EH (cell line): ENCODE data around the gene SFRP4.

ENCODE experiments used
- DNase-seq: peaks from one replicate; pipeline ENCODE4 v3.0.0-alpha.2; 2015; ENCODE audit warnings: low read depth

SFRP4 gene

DNA sequence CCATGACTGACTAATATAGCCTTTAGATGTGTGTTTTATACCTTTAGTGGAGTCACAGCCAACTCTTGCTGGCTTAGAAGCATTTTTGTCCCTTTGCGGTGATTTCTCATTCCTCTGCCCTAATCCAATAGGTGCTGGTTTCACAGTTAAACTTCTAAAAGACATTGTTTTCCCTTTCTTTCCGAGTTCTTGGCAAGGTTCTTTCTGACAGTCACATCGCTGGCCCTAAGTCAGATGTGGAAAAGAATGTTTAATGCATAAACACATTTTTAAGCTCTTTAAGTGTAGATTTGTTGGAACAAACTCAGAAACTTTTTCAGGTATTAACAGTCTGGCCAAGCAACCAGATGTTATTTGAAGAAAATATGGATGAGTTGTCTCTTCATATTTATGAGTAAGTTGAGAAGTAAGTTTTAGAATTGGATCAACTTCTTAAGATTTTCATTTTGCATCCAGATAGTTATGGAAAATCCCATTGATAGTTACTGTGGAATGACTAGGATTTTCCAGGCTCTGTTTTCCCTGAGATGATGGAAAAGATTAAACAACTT is 7.9 kb upstream of the SFRP4 start:
- no peak for DNase-seq

DNA sequence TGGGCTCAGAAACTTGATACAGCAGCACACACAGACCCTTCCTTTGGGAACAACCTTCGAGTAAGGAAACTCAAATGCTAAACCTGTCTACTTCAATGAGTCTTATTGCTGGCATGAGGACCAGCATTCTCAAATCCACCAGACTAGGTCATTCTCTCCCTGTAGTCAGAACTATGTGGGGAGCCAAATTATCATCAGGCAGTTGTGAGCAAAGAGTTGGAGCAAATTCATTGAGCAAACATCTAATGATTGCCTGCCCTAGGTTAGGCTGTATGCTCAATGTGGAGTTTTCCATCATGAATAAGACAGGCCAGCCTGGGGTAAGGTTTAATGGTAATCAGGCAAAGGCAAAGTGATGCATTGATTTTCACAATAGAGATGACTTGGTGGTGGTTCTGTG is 7.4 kb upstream of the SFRP4 start:
- no peak for DNase-seq

DNA sequence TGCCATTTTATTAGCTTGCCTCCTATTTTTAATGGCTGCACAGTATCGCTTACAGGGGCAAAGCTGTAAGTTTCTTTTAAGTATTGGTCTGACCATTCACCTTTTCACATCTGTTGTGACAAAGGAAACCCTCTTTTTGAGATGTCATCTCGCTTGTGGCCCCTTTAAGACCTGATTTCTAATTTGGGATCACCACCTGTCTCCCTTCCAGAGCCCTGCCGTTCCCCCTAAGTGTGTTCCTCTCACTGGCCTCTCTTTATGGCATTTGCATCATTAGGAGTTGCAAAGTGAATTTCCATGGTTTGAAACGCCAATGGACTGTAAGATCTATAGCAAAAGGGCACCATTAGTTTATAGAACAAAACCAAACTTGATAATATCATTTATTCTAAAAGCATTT is 5.3 kb upstream of the SFRP4 start:
- DNase-seq: no peak

DNA sequence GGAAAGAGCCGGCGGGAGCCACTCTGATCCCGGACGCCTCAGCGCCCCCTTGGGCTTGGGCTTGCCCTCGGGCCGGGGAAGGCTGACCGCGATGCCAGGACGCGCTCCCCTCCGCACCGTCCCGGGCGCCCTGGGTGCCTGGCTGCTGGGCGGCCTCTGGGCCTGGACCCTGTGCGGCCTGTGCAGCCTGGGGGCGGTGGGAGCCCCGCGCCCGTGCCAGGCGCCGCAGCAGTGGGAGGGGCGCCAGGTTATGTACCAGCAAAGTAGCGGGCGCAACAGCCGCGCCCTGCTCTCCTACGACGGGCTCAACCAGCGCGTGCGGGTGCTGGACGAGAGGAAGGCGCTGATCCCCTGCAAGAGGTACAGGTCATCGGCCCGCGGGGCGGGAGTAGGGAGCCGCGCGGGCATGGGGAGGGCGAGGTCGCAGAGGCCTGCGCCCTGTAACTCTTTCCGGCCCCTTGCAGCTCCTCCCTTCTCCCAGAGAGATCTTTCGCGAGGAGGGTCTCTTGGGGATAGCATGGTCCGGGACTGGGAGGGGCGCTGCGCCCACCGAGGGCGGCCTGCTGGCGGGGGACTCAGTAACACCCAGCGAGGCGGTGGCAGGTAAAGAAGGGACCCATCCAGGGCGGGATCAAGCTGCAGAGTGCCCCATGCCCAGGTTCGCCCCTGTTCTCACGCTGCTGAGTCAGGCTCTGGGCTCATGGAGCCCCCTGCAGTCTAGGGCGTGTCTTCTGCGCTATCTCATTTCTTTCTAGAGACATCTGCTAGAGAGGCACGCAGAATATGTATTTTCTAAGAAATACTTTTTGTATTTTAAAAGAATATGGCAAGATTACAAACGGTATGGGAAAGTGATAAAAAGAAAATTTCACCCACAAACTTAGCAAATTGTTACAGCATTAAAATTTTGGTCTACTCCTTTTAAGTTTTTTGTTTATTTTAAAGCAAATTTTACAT is 4.5 kb upstream of the SFRP4 start:
- DNase-seq: no peak

DNA sequence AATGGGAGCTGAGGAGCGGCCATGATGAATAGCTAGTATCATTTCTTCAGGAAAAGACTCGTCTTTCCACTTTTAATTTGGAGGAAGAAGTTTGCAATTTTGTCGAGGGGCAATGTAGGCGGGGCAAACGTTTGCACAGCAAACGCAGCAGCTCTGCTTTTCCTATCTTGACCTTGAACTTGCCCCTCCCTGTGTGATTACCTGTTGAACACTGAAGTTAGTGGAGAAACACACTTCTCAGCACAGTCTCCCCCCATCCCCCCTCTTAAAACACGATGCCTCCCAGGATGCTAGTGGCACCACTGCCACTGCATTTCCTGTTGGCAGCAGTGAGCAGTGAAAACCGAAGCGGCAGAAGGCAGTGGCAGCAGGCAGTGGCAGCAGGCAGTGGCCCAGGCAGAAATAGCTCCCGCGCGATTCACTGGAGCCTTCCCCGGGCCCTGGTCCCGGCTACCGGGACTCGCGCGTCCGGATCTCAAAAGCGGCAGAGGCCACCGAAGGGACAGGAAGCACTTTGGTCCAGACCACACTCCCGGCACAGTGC is 3.8 kb upstream of the SFRP4 start, which contains the start of gene EPDR1:
Gene EPDR1, plus strand, starts transcription at position 336 of the 544 bp plus-strand sequence. CDS start 300 bp downstream, outside the sequence.
- no peak for DNase-seq

DNA sequence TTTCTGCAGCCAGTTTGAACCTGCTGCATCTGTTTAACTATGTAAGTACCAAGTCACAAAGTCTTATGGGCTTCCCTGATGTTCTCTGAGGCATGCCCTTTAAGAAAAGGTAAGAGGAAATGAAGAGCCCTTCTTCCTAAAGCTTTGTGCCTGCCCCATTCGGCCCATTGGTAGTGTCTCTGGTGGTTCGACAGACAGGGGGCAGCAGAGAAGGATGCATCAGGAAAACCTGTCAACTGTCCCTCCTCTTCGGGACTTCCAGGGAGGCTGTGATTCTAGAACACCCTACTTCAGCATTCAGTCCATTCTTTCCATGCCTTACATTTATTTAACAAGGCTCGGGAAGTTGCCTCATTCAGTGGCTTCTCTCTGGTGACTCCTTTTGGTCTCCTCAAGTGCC is 1.9 kb upstream of the SFRP4 start:
- no peak for DNase-seq

DNA sequence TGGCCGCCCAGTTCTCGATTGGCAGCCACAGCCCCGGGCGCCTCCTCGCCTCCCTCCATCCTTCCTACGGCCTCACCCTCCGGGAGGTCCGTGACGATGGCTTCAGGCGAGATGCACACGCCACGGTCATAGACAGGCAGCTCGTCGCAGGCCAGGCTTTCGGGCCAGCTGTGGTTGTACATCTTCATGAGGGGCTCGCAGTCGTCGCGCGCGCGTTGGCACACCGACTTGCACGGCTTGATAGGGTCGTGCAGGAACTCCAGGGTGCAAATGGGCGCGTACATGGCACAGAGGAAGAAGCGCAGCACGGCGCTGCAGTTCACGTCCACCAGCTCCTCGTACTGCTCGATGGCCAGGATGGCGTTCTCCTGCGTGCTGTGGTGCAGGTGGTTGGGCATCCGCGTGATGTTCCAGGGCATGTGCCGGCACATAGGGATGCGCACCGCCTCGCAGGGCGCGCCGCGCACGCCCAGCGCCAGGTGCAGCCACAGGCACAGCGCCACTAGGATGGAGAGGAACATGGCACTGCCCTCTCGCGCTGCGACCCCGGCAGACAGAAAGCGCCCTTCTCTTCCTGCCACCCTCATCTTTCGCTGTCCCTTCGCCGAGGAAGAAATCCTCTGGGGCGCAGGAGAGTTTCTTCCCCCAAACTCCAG is 472 bp downstream of the SFRP4 start:
- DNase-seq: no peak

DNA sequence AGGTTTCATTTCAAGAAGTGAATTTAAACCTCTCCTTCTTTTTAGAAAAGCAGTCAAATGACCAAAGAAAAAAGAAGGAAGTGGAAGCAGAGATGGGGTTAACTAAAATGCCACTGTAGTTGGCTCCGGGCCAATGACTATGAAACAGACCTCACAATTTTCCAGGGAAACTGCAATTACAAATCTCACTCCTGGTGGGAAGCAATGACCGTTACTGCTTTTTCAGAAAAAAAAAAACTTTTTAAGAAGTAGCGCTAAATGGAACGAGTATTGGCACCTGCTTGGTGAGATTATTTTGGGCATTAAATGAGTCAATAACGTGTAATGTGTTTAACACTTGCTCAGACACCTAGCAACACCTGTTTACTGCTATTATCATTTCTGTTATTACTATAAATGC is 1.2 kb downstream of the SFRP4 start:
- no peak for DNase-seq

DNA sequence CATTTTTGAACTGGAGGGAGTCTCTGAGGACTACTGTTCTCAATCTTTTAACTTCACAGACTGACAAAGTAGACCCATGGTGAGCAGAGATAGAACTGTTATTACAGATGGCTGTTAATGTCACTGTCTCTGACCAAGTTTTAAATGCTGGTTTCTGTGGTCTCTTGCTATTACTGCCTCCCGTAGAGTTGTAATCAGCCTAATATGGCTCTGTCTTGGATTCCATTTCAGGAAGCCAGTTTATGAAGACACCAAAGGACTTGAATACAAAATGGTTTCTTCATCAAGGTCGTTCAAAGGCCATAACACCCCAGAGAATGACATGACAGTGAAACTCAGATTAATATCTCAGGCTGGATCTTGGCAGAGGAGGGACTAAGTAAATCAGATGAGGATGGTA is 3.9 kb downstream of the SFRP4 start:
- DNase-seq: no peak

DNA sequence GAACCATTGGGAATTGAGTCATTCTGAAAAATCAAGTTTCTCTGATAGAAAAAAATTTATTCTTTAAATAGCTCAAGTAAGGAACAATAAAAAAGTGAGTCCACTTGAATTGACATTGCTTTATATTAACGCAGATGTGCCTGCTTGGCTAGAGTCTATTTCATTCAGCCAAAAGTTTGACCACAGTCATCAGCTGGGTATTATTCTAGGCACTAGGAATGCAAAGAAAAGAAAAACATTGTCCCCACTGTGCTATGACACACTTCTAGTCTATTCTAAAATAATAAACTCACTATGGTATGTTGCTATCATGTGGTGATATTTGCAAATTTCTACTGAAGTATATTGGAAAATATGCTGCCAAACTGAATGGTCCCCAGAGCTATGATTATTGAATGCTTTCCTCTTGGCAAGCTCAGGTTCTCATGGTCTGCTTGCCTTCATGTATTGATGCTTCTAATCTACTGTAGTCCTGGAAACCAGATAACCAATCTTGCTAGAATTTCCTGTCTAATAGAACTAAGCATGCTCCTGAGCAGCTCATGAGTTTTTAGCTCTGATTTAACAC is 8.3 kb downstream of the SFRP4 start:
- DNase-seq: peak; percentile 62

DNA sequence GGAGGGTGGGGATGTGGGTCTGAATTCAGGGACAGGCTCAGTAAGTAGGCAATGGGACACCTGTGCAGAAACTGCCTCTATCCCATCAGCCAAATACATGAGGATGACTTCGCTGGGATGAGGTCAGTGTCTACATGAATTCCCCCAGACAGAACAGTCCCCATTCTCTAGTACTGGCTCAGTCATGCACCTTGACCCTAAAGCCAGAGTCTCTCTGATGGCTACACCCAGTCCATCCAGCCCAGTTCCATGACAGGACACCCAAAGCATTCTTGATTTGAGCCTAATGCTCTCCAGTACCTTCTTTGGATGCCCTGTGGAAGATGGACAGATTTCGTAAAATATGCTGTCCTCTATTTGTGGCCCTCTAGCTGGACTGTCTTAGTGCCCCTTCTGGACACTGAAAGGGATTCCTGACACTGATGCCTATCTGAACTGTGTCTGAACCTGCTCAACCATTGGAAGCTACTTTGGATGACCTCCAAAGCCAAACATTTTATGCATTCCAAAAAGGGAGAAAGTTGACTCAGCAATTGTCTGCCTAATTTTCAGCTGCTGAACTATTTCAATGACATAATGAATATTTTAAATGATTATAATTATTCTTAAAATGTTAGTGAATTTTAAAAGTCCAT is 14.6 kb downstream of the SFRP4 start:
- peak; percentile 55 for DNase-seq

DNA sequence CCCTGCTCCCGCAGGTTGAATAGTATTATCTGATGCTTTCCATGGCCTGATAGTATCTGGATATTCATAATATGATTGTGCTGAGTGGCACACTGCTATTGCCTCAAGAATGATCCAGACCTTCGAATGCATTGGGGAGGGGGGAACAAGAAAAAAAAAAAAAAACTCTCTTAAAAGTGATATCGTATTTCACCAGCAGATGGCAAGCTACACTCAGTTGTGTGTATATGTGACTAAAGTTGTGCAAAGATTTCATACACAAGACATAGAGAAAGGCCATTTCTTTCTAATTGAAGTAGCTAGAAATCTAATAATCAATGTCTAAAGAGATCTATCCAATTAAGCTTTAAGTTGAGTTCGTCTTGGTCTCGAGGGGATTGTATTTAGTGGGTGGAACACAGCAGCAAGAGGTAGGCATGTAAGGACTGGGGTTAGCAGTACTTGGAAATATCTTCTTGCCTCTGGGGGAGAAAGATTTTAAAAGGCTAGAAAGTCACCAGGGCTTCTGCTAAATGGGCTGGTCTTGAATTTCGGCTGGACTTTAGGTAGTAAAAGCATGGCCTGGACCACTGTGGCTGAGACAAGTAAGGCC is 15.3 kb downstream of the SFRP4 start:
- DNase-seq: no peak

DNA sequence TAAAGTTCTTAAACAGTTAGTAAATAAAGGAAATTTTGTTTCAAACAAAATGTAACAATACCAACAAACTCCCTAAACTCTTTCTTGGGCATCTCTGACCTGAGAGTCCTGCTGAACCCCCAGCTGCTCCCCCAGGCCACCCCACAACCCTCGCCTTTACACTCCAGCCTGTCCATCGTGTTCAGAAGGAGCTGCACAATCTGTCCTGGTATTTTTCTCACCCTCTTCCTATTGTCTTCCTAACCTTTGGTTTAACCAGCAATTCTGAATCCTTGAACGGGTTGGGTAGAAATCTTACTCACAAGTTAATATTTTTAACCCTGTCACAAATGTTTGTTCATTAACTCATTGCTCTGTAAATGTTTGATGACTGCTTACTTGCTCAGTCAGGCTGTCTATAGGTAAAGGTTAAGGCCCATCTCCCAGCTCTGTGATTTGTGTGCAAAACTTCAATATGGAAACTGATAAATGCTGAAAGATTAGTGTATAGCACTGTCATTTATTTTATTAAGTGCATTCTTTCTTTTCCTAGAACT is 16.8 kb downstream of the SFRP4 start:
- no peak for DNase-seq

DNA sequence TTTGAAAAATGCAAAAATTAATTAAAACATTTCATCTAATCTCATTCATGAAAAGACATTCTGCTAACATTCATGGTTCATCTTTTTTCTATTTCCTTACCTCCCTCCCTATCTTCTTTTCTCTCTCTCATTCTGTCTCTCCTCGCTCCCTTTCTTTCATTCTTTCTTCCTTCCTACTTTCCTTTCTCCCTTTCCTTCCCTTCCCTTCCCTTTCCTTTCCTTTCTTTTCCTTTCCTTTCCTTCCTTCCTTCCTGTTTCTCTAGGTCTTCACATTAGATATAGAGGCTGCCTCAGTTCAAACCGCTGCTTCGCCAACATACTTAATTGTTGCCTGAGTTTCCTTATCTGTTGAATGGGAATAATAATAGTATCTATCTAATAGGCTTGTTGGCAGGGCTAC is 21.9 kb downstream of the SFRP4 start:
- no peak for DNase-seq

DNA sequence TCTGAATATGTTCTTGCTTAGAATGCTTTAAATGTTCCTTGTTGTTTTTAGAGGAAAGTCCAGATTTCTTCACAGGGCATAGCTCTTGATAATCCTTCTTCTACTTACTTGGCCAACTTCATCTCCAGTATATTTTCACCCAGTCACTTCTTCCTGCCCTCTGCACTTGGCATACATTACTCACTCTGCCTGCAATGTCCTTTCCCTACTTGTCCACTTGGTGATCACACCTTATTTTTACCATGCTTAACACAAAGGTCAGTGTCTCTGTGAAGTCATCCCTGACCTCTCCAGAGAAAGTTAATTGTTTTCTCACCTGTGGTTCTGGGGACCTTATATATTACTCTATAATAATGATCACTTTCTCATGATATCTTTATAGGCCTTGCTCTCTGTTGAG is 23.3 kb downstream of the SFRP4 start:
- DNase-seq: no peak

DNA sequence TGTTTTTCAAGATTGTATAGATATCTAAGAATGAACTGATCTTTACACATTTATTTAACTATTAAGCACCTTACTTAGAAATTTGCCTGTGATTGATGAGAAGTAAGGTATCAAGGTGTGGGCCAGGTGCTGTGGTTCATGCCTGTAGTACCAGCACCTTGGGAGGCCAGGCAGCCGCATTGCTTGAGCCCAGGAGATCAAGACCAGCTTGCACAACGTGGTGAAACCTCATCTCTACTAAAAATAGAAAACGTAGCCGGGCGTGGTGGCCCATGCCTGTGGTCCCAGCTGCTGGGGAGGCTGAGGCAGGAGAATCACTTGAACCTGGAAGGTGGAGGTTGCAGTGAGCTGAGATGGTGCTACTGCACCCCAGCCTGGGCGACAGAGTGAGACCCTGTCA is 34.5 kb downstream of the SFRP4 start:
- DNase-seq: no peak
